Skeletal muscle satellite cell (primary cell): ENCODE measurements around the gene USP3.

Experiments
- H3K27me3 ChIP-seq: 2 replicates; pipeline ENCODE4 v1.7.0; 2013; ENCODE audit warnings: low read length; ENCODE audit not compliant: control insufficient read depth, insufficient read depth
- H3K36me3 ChIP-seq: 2 replicates; pipeline ENCODE4 v1.7.0; 2013; ENCODE audit warnings: mild to moderate bottlenecking, control low read depth, low read length; ENCODE audit not compliant: insufficient read depth
- H3K4me1 ChIP-seq: 2 replicates; pipeline ENCODE4 v1.7.0; 2013; ENCODE audit warnings: low read length; ENCODE audit not compliant: control insufficient read depth, insufficient read depth
- H3K4me2 ChIP-seq: 2 replicates; pipeline ENCODE4 v1.7.0; 2013; ENCODE audit warnings: mild to moderate bottlenecking, low read length
- H3K4me3 ChIP-seq: 2 replicates; pipeline ENCODE4 v1.7.0; 2013; ENCODE audit warnings: low read length
- H3K9ac ChIP-seq: 2 replicates; pipeline ENCODE4 v1.7.0; 2013; ENCODE audit warnings: mild to moderate bottlenecking, low read depth, low read length, moderate library complexity
- H3K9me3 ChIP-seq: replicated peaks from 2 replicates; pipeline ENCODE4 v1.7.0; 2013; ENCODE audit warnings: mild to moderate bottlenecking, control low read depth, low read length

The USP3 gene

DNA sequence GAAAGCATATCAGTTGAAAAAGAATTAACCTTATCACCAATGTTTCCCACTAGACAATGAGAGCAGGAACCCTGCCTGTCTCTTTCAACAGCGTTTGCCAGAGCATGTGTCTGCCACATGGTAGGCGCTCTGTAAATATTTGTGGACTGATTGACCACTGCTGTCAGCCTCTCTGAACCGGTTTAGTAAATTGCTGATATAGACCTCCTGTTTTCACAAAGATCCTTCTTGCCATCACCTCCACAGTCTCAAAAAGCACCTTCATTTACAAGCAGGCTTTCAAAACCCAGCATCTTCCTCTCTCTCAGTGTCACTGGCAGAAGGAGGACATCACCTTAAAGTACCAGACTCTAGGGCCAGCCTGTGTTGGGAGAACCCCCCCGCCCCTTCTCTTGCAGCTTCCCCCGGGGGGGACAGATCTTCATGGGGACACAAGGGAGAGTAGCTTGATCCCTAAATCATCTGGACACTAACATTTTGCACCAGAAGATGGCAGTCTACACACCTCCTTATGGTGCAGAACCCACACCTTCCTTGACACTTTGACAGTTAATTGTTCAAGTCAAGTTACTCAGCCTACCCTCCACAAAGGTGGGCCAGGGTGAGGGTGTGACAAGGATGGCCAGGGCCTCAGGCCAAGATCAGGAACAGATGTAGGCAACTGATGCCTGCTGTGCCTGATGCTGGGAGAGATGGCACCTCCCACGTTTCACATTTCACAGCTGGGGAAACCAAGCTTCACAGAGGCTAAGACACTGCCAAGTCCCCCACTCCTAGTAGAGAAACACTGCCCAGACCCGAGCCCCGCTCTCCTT is 37.8 kb upstream of the USP3 start:
- no peak overlapping the region for H3K4me3 ChIP-seq
- no peaks in the 10 kb centered on the region for H3K9me3 ChIP-seq
- H3K4me2 ChIP-seq, result peak overlapping the region; percentile 44
- H3K9ac ChIP-seq, result no peak overlapping the region
- peaks cover 18% of the 10 kb centered on the region for H3K27me3 ChIP-seq
- H3K36me3 ChIP-seq, result no peaks in the 10 kb centered on the region
- peaks cover 19% of the 10 kb centered on the region for H3K4me1 ChIP-seq

- H3K27me3 ChIP-seq, result peaks cover 18% of the 10 kb centered on the region
- no peak overlapping the region for H3K4me2 ChIP-seq
- peaks cover 12% of the 10 kb centered on the region for H3K4me1 ChIP-seq
- H3K9ac ChIP-seq, result no peak overlapping the region
- H3K36me3 ChIP-seq, result no peaks in the 10 kb centered on the region
- H3K9me3 ChIP-seq, result no peaks in the 10 kb centered on the region
- H3K4me3 ChIP-seq, result no peak overlapping the region
Measured at GRCh38 chr15:63469190-63469589, 35.2 kb upstream of the USP3 start.

DNA sequence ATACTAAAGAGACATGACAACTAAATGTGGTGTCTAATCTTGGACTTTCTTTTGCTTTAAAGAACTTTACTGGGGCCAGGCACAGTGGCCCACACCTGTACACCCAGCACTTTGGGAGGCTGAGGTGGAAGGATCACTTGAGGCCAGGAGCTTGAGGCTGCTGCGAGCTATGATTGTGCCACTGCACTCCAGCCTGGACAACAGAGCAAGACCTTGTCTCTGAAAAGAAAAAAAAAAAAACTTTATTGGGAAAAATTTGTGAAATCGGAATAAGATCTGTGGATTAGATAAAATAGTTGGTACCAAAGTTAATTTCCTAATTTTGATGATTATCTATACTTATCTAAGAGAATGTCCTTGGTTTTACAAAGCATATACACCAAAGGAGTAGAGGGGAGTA is 34.4 kb upstream of the USP3 start:
- Histone ChIP-seq H3K36me3 (no peaks in the 10 kb centered on the region), H3K4me2 (no peak overlapping the region), H3K9ac (no peak overlapping the region), H3K27me3 (peaks cover 18% of the 10 kb centered on the region), H3K4me3 (no peak overlapping the region), H3K9me3 (no peaks in the 10 kb centered on the region), H3K4me1 (peaks cover 13% of the 10 kb centered on the region)

GRCh38 chr15:63473007-63473748 is 31.2 kb upstream of the USP3 start:
- no peak overlapping the region for H3K4me3 ChIP-seq
- H3K4me2 ChIP-seq, result no peak overlapping the region
- H3K27me3 ChIP-seq, result peaks cover 11% of the 10 kb centered on the region
- no peak overlapping the region for H3K9ac ChIP-seq
- peaks cover 19% of the 10 kb centered on the region for H3K4me1 ChIP-seq
- no peaks in the 10 kb centered on the region for H3K9me3 ChIP-seq
- H3K36me3 ChIP-seq, result no peaks in the 10 kb centered on the region

- Histone ChIP-seq H3K27me3 (peaks cover 6% of the 10 kb centered on the region), H3K4me2 (no peak overlapping the region)
Measured at GRCh38 chr15:63473749-63473998, 30.7 kb upstream of the USP3 start.

GRCh38 chr15:63473999-63474809 is 30.2 kb upstream of the USP3 start:
- peaks cover 2% of the 10 kb centered on the region for H3K27me3 ChIP-seq
- no peaks in the 10 kb centered on the region for H3K36me3 ChIP-seq
- H3K9ac ChIP-seq, result no peak overlapping the region
- peaks cover 20% of the 10 kb centered on the region for H3K4me1 ChIP-seq
- H3K4me3 ChIP-seq, result no peak overlapping the region
- no peak overlapping the region for H3K4me2 ChIP-seq
- H3K9me3 ChIP-seq, result no peaks in the 10 kb centered on the region

More at GRCh38 chr15:63473749-63473998, 30.7 kb upstream of the USP3 start:
- peaks cover 19% of the 10 kb centered on the region for H3K4me1 ChIP-seq
- no peak overlapping the region for H3K4me3 ChIP-seq
- no peaks in the 10 kb centered on the region for H3K36me3 ChIP-seq
- H3K9ac ChIP-seq, result no peak overlapping the region
- H3K9me3 ChIP-seq, result no peaks in the 10 kb centered on the region

- Histone ChIP-seq H3K9ac (no peak overlapping the region), H3K4me2 (no peak overlapping the region), H3K9me3 (no peaks in the 10 kb centered on the region), H3K36me3 (no peaks in the 10 kb centered on the region), H3K27me3 (no peaks in the 10 kb centered on the region), H3K4me1 (peaks cover 25% of the 10 kb centered on the region), H3K4me3 (no peak overlapping the region)
Measured at GRCh38 chr15:63474810-63475316, 29.5 kb upstream of the USP3 start.

GRCh38 chr15:63475707-63476106 is 28.7 kb upstream of the USP3 start:
- H3K27me3 ChIP-seq, result no peaks in the 10 kb centered on the region
- H3K9ac ChIP-seq, result no peak overlapping the region
- H3K9me3 ChIP-seq, result no peaks in the 10 kb centered on the region
- H3K4me3 ChIP-seq, result no peak overlapping the region
- H3K4me1 ChIP-seq, result peaks cover 34% of the 10 kb centered on the region
- no peaks in the 10 kb centered on the region for H3K36me3 ChIP-seq
- no peak overlapping the region for H3K4me2 ChIP-seq

- Histone ChIP-seq H3K36me3 (no peaks in the 10 kb centered on the region), H3K9ac (peak overlapping the region; percentile 42), H3K4me2 (peak overlapping the region; percentile 64), H3K4me1 (peaks cover 39% of the 10 kb centered on the region), H3K27me3 (no peaks in the 10 kb centered on the region), H3K9me3 (no peaks in the 10 kb centered on the region), H3K4me3 (peak overlapping the region; percentile 49)
Measured at GRCh38 chr15:63476229-63476632, 28.2 kb upstream of the USP3 start.

DNA sequence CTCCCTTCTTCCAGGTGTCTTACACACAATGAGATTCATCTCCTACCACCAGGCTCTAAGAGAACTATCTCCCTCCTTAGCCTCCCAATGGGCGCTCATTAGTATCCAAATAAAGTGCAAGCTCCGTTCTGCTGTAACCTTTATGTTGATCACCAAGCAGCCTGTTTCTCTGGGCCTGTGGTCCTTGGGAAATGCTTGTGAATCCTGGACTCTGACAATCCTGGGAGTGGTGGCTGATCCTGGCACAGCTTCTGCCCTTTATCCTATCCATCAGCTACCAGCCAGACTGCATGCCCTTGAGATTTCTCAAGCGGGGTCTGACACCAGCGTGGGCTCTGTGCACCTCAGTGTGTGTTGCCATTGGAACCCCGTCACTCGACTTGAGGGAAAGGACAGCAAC is 26.1 kb upstream of the USP3 start:
- peaks cover 42% of the 10 kb centered on the region for H3K4me1 ChIP-seq
- H3K9ac ChIP-seq, result no peak overlapping the region
- H3K9me3 ChIP-seq, result no peaks in the 10 kb centered on the region
- H3K4me2 ChIP-seq, result no peak overlapping the region
- no peaks in the 10 kb centered on the region for H3K36me3 ChIP-seq
- no peaks in the 10 kb centered on the region for H3K27me3 ChIP-seq
- no peak overlapping the region for H3K4me3 ChIP-seq

- H3K36me3 ChIP-seq, result no peaks in the 10 kb centered on the region
- H3K4me3 ChIP-seq, result no peak overlapping the region
- no peak overlapping the region for H3K4me2 ChIP-seq
- H3K9me3 ChIP-seq, result no peaks in the 10 kb centered on the region
- peaks cover 42% of the 10 kb centered on the region for H3K4me1 ChIP-seq
- no peak overlapping the region for H3K9ac ChIP-seq
- no peaks in the 10 kb centered on the region for H3K27me3 ChIP-seq
Measured at GRCh38 chr15:63480441-63480821, 24.0 kb upstream of the USP3 start.
